HPDE6-E6E7 (cell line): ENCODE data around the gene PGAM4.
"Not testable (repeated sequence)": the region's sequence is repeated elsewhere in the genome, so short reads cannot be mapped to it uniquely, and the experiment has no call there.

Source experiments
- DNase-seq: peaks from one replicate; pipeline ENCODE4 v3.0.0; 2011; ENCODE audit warnings: missing footprints; ENCODE audit errors: extremely low spot score

Gene PGAM4

GRCh38 chrX:77969538-77969937, at the start of gene PGAM4:
PGAM4 (minus strand) TSS chrX:77969638; CDS start chrX:77969638, 0 bp downstream.
- DNase-seq, result no peak

- no peak for DNase-seq
These were observed 42.4 kb upstream of the PGAM4 start for GRCh38 chrX:78011846-78012245.

- DNase-seq, result no peak
These were observed 10.4 kb upstream of the PGAM4 start for GRCh38 chrX:77979870-77980269.

GRCh38 chrX:77977518-77977917, 8.1 kb upstream of the PGAM4 start:
- no peak for DNase-seq

- DNase-seq, result no peak
These were observed 7.7 kb upstream of the PGAM4 start for GRCh38 chrX:77977095-77977494.

- no peak for DNase-seq
These were observed 6.3 kb upstream of the PGAM4 start for GRCh38 chrX:77975755-77976154.

GRCh38 chrX:77967631-77968030, 1.8 kb downstream of the PGAM4 start:
- no peak for DNase-seq

GRCh38 chrX:77966361-77966760, 3.1 kb downstream of the PGAM4 start:
- no peak for DNase-seq

GRCh38 chrX:77962068-77962902, 7.2 kb downstream of the PGAM4 start:
- DNase-seq, result no peak

GRCh38 chrX:77961063-77961462, 8.4 kb downstream of the PGAM4 start:
- no peak for DNase-seq

- no peak for DNase-seq
These were observed 8.9 kb downstream of the PGAM4 start for GRCh38 chrX:77960567-77960966.

- DNase-seq, result no peak
These were observed 15.7 kb downstream of the PGAM4 start for GRCh38 chrX:77953708-77954107.

- no peak for DNase-seq
These were observed 16.1 kb downstream of the PGAM4 start for GRCh38 chrX:77953302-77953701.

- no peak for DNase-seq
These were observed 17.3 kb downstream of the PGAM4 start for GRCh38 chrX:77952173-77952572.

- DNase-seq, result no peak
These were observed 19.6 kb downstream of the PGAM4 start for GRCh38 chrX:77949840-77950239.

GRCh38 chrX:77946571-77946970, 22.9 kb downstream of the PGAM4 start:
- no peak for DNase-seq

- DNase-seq, result no peak
These were observed 23.4 kb downstream of the PGAM4 start for GRCh38 chrX:77945910-77946545.

GRCh38 chrX:77945031-77945430, 24.4 kb downstream of the PGAM4 start:
- DNase-seq, result not testable (repeated sequence)

GRCh38 chrX:77938083-77938680, 31.3 kb downstream of the PGAM4 start:
- DNase-seq, result no peak

GRCh38 chrX:77937291-77937690, 32.1 kb downstream of the PGAM4 start:
- DNase-seq, result no peak

GRCh38 chrX:77936299-77936698, 33.1 kb downstream of the PGAM4 start:
- no peak for DNase-seq

- no peak for DNase-seq
These were observed 33.6 kb downstream of the PGAM4 start for GRCh38 chrX:77935886-77936285.

GRCh38 chrX:77930581-77930980, 38.9 kb downstream of the PGAM4 start:
- no peak for DNase-seq
